ENCODE data around the gene SFI1. TPM values are rescaled to one million over a fixed set of nuclear protein-coding genes. Genes with fewer than 3 reads are reported as not detected.

Gene SFI1
- total and polyA plus RNA-seq, 2 experiments from 2014 or later = 9.0 to 17.5 TPM

- H3K4me2 ChIP-seq (ENCODE audit: unreplicated experiment) = no peak overlapping the region
- in situ Hi-C loops (cut with MboI) = no loop called here
- no peaks in the 10 kb centered on the region for H3K36me3 ChIP-seq (ENCODE audit: low read depth)
Measured at GRCh38 chr22:31618057-31618456, 121.7 kb downstream of the SFI1 start.

GRCh38 chr22:31618471-31619176 is 122.3 kb downstream of the SFI1 start:
- H3K4me2 ChIP-seq (ENCODE audit: unreplicated experiment) = no peak overlapping the region
- no peak for DNase-seq
- no peaks in the 10 kb centered on the region for H4K20me1 ChIP-seq (ENCODE audit: insufficient read depth)
- H3F3A ChIP-seq (ENCODE audit: insufficient read depth) = no peaks in the 10 kb centered on the region
- H2AFZ ChIP-seq = no peak overlapping the region
- H3K27me3 ChIP-seq (replicated peaks; ENCODE audit: insufficient read depth) = no peaks in the 10 kb centered on the region
- no peaks in the 10 kb centered on the region for H3K4me1 ChIP-seq (ENCODE audit: insufficient read depth)
- no peaks in the 10 kb centered on the region for H3K9me3 ChIP-seq (ENCODE audit: low read depth)
- peaks cover 25% of the 10 kb centered on the region for H3K79me2 ChIP-seq (ENCODE audit: insufficient read depth)
- H3K9me2 ChIP-seq (ENCODE audit: insufficient read depth) = no peaks in the 10 kb centered on the region
- no peak overlapping the region for H3K4me3 ChIP-seq
- TF ChIP-seq EZH2phosphoT487 (IDR thresholded peaks at IDR 0.05; ENCODE audit: insufficient read depth, low read depth) = no peak
- no peak for TF ChIP-seq EZH2 (IDR thresholded peaks at IDR 0.05; ENCODE audit: insufficient read depth, poor library complexity, severe bottlenecking)
- no peak overlapping the region for H3K9ac ChIP-seq
- H3K27ac ChIP-seq = no peak overlapping the region
- H3K36me3 ChIP-seq (ENCODE audit: low read depth) = no peaks in the 10 kb centered on the region
- in situ Hi-C loops (cut with MboI) = no loop called here
- 83 to 88% methylated on average over 5 of the region's 5 CpGs for WGBS, 2 experiments (ENCODE audit: low coverage in 1 of 2, low lambda C conversion rate in 2 of 2, missing lambda C conversion rate in 2 of 2)

More at GRCh38 chr22:31618057-31618456, 121.7 kb downstream of the SFI1 start:
- no peaks in the 10 kb centered on the region for H3F3A ChIP-seq (ENCODE audit: insufficient read depth)
- no peak overlapping the region for H3K4me3 ChIP-seq
- no peak overlapping the region for H3K9ac ChIP-seq
- H3K79me2 ChIP-seq (ENCODE audit: insufficient read depth) = peaks cover 19% of the 10 kb centered on the region
- TF ChIP-seq EZH2 (IDR thresholded peaks at IDR 0.05; ENCODE audit: insufficient read depth, poor library complexity, severe bottlenecking) (no peak), EZH2phosphoT487 (IDR thresholded peaks at IDR 0.05; ENCODE audit: insufficient read depth, low read depth) (no peak)
- no peak overlapping the region for H3K27ac ChIP-seq
- no peak overlapping the region for H2AFZ ChIP-seq
- no peaks in the 10 kb centered on the region for H3K9me2 ChIP-seq (ENCODE audit: insufficient read depth)
- H4K20me1 ChIP-seq (ENCODE audit: insufficient read depth) = no peaks in the 10 kb centered on the region
- WGBS, 2 experiments (ENCODE audit: low coverage in 1 of 2, low lambda C conversion rate in 2 of 2, missing lambda C conversion rate in 2 of 2) = 85% methylated on average over 17 of the region's 17 CpGs
- no peaks in the 10 kb centered on the region for H3K4me1 ChIP-seq (ENCODE audit: insufficient read depth)
- no peak for DNase-seq
- no peaks in the 10 kb centered on the region for H3K9me3 ChIP-seq (ENCODE audit: low read depth)
- H3K27me3 ChIP-seq (replicated peaks; ENCODE audit: insufficient read depth) = no peaks in the 10 kb centered on the region

GRCh38 chr22:31619611-31620300 is 123.4 kb downstream of the SFI1 start:
- in situ Hi-C loops (cut with MboI) = no loop called here
- Histone ChIP-seq H3K27me3 (replicated peaks; ENCODE audit: insufficient read depth) (no peaks in the 10 kb centered on the region), H3K4me3 (no peak overlapping the region), H3K36me3 (ENCODE audit: low read depth) (no peaks in the 10 kb centered on the region), H3K9me2 (ENCODE audit: insufficient read depth) (no peaks in the 10 kb centered on the region), H3K4me1 (ENCODE audit: insufficient read depth) (no peaks in the 10 kb centered on the region), H3K9me3 (ENCODE audit: low read depth) (no peaks in the 10 kb centered on the region), H3K27ac (no peak overlapping the region), H3K4me2 (ENCODE audit: unreplicated experiment) (no peak overlapping the region), H3K79me2 (ENCODE audit: insufficient read depth) (peaks cover 36% of the 10 kb centered on the region), H3K9ac (no peak overlapping the region), H4K20me1 (ENCODE audit: insufficient read depth) (no peaks in the 10 kb centered on the region), H2AFZ (no peak overlapping the region), H3F3A (ENCODE audit: insufficient read depth) (no peaks in the 10 kb centered on the region)
- WGBS, 2 experiments (ENCODE audit: low coverage in 1 of 2, low lambda C conversion rate in 2 of 2, missing lambda C conversion rate in 2 of 2) = 93 to 96% methylated on average over 14 of the region's 14 CpGs
- DNase-seq = no peak
- TF ChIP-seq EZH2 (IDR thresholded peaks at IDR 0.05; ENCODE audit: insufficient read depth, poor library complexity, severe bottlenecking) = no peak

- Histone ChIP-seq H4K20me1 (ENCODE audit: insufficient read depth) (no peaks in the 10 kb centered on the region), H3K79me2 (ENCODE audit: insufficient read depth) (peaks cover 48% of the 10 kb centered on the region), H3K4me1 (ENCODE audit: insufficient read depth) (no peaks in the 10 kb centered on the region), H3K27me3 (replicated peaks; ENCODE audit: insufficient read depth) (no peaks in the 10 kb centered on the region), H3K4me2 (ENCODE audit: unreplicated experiment) (no peak overlapping the region), H3K9me2 (ENCODE audit: insufficient read depth) (no peaks in the 10 kb centered on the region), H2AFZ (no peak overlapping the region), H3K36me3 (ENCODE audit: low read depth) (no peaks in the 10 kb centered on the region), H3K9ac (no peak overlapping the region), H3K27ac (no peak overlapping the region), H3K4me3 (no peak overlapping the region), H3K9me3 (ENCODE audit: low read depth) (no peaks in the 10 kb centered on the region), H3F3A (ENCODE audit: insufficient read depth) (no peaks in the 10 kb centered on the region)
- TF ChIP-seq EZH2 (IDR thresholded peaks at IDR 0.05; ENCODE audit: insufficient read depth, poor library complexity, severe bottlenecking) (no peak), EZH2phosphoT487 (IDR thresholded peaks at IDR 0.05; ENCODE audit: insufficient read depth, low read depth) (no peak)
- WGBS, 2 experiments (ENCODE audit: low coverage in 1 of 2, low lambda C conversion rate in 2 of 2, missing lambda C conversion rate in 2 of 2) = 92% methylated on average over 19 to 20 of the region's 20 CpGs
- in situ Hi-C loops (cut with MboI) = no loop called here
- no peak for DNase-seq
Measured at GRCh38 chr22:31620756-31621480, 124.6 kb downstream of the SFI1 start.
